CD14-positive monocyte (primary cell): ENCODE results near the gene TENM3. TPM values are rescaled to one million over a fixed set of nuclear protein-coding genes. Genes with fewer than 3 reads are reported as not detected.

ENCODE experiments used
- DNase-seq, 3 donors: peaks; one replicate each; pipeline ENCODE4 v3.0.0-alpha.2; 2011 to 2022
- H2AFZ ChIP-seq: 2 replicates; pipeline ENCODE4 v1.6.0; 2012; ENCODE audit warnings: mild to moderate bottlenecking, low read depth, low read length, inconsistent platforms; ENCODE audit not compliant: insufficient read depth, poor library complexity, severe bottlenecking
- H3K27ac ChIP-seq, 2 donors: 1 replicate in 1 of 2; 2 replicates in 1 of 2; pipeline ENCODE4 v1.5.1; 2012 to 2013; ENCODE audit warnings: low read length in 2 of 2, control low read depth in 1 of 2, inconsistent platforms in 1 of 2, low read depth in 1 of 2, mild to moderate bottlenecking in 1 of 2
- H3K27me3 ChIP-seq, 2 donors: one replicate each; pipeline versions ENCODE4 v1.6.0 to v1.6.1; 2011 to 2013; ENCODE audit warnings: low read length in 2 of 2; ENCODE audit not compliant: control insufficient read depth in 2 of 2, insufficient read depth in 2 of 2
- H3K36me3 ChIP-seq, 2 donors: replicated peaks in 1 of 2; 1 replicate in 1 of 2; 2 replicates in 1 of 2; pipeline versions ENCODE4 v1.5.1 to v1.6.1; 2012 to 2013; ENCODE audit warnings: low read length in 2 of 2, control low read depth in 1 of 2, inconsistent platforms in 1 of 2, mild to moderate bottlenecking in 1 of 2; ENCODE audit not compliant: insufficient read depth in 2 of 2, control insufficient read depth in 1 of 2
- H3K4me1 ChIP-seq, 2 donors: 1 replicate in 1 of 2; 2 replicates in 1 of 2; pipeline versions ENCODE4 v1.5.1 to v1.6.1; 2012 to 2013; ENCODE audit warnings: low read length in 2 of 2, control low read depth in 1 of 2, inconsistent platforms in 1 of 2, mild to moderate bottlenecking in 1 of 2, moderate library complexity in 1 of 2; ENCODE audit not compliant: insufficient read depth in 2 of 2, control insufficient read depth in 1 of 2
- H3K4me2 ChIP-seq: replicated peaks from 2 replicates; pipeline ENCODE3; 2012; ENCODE audit warnings: low read length, moderate library complexity, mild to moderate bottlenecking; ENCODE audit not compliant: poor library complexity, severe bottlenecking; ENCODE audit errors: extremely low read depth
- H3K4me3 ChIP-seq, 3 experiments: fragments of 200-600 bp in 1 of 3; sonication (generic) in 1 of 3; replicated peaks in 1 of 3; 1 replicate in 2 of 3; 2 replicates in 1 of 3; pipeline ENCODE4 v1.5.1; 2011 to 2013; ENCODE audit warnings: low read length in 3 of 3, mild to moderate bottlenecking in 3 of 3, control low read depth in 2 of 3, low read depth in 2 of 3, inconsistent platforms in 1 of 3, moderate library complexity in 1 of 3
- H3K79me2 ChIP-seq: 2 replicates; pipeline ENCODE4 v1.6.0; 2012; ENCODE audit warnings: mild to moderate bottlenecking, control low read depth, inconsistent platforms, low read length, moderate library complexity; ENCODE audit not compliant: insufficient read depth
- H3K9ac ChIP-seq: 2 replicates; pipeline ENCODE4 v1.6.0; 2017; ENCODE audit warnings: low read length, mild to moderate bottlenecking; ENCODE audit not compliant: insufficient read depth, poor library complexity, severe bottlenecking
- H3K9me3 ChIP-seq, 2 donors: replicated peaks in 1 of 2; 1 replicate in 1 of 2; 2 replicates in 1 of 2; pipeline versions ENCODE4 v1.5.1 to v1.6.1; 2012 to 2013; ENCODE audit warnings: low read length in 2 of 2, control low read depth in 1 of 2; ENCODE audit not compliant: control insufficient read depth in 1 of 2, insufficient read depth in 1 of 2
- H4K20me1 ChIP-seq: 2 replicates; pipeline ENCODE4 v1.6.0; 2012; ENCODE audit warnings: mild to moderate bottlenecking, low read length, control low read depth, moderate library complexity; ENCODE audit not compliant: insufficient read depth
- H3K27ac Mint-ChIP-seq, 7 donors: one replicate each; pipeline ENCODE4 v1.8.0; 2020; ENCODE audit warnings: mild to moderate bottlenecking in 7 of 7, mixed read lengths in 7 of 7, moderate library complexity in 6 of 7, inconsistent platforms in 2 of 7
- H3K27me3 Mint-ChIP-seq, 3 donors: one replicate each; pipeline ENCODE4 v1.8.0; 2021 to 2022; ENCODE audit warnings: low read depth in 3 of 3, mild to moderate bottlenecking in 3 of 3, mixed read lengths in 3 of 3, moderate library complexity in 3 of 3, inconsistent platforms in 1 of 3
- H3K36me3 Mint-ChIP-seq, 2 donors: one replicate each; pipeline ENCODE4 v1.8.0; 2020; ENCODE audit warnings: mixed read lengths in 2 of 2, inconsistent platforms in 1 of 2, mild to moderate bottlenecking in 1 of 2
- H3K4me1 Mint-ChIP-seq: one replicate; pipeline ENCODE4 v1.8.0; 2020; ENCODE audit warnings: mild to moderate bottlenecking, mixed read lengths
- H3K4me3 Mint-ChIP-seq, 2 donors: one replicate each; pipeline ENCODE4 v1.8.0; 2020; ENCODE audit warnings: mild to moderate bottlenecking in 2 of 2, mixed read lengths in 2 of 2, moderate library complexity in 1 of 2
- H3K9me3 Mint-ChIP-seq, 7 donors: one replicate each; pipeline ENCODE4 v1.8.0; 2020 to 2022; ENCODE audit warnings: mixed read lengths in 7 of 7, mild to moderate bottlenecking in 6 of 7, moderate library complexity in 6 of 7, inconsistent platforms in 2 of 7
- CTCF ChIP-seq: fragments of 200-600 bp; IDR thresholded peaks from one replicate; pipeline ENCODE4 v1.8.0; 2022; ENCODE audit warnings: antibody characterized with exemption, mild to moderate bottlenecking
- WGBS: methylation state at CpG from one replicate; pipeline ENCODE4 v1.1.5; 2013; ENCODE audit warnings: missing lambda C conversion rate; ENCODE audit not compliant: insufficient coverage; 5-methylcytosine and 5-hydroxymethylcytosine counted together
- intact Hi-C, 2 donors: fragments of 100-400 bp; cut with micrococcal nuclease; formaldehyde crosslinking; loops; one replicate each; pipeline versions ENCODE4 v1.15.0 to v1.15.1; 2023
- polyA plus RNA-seq, 3 donors: library from polyadenylated mRNA; depleted of rRNA in 1 of 3; unstranded in 2 of 3; stranded (reverse) in 1 of 3; fragments of 300-500 nt in 2 of 3; fragments of >200 nt in 1 of 3; fragmentation: Illumina TruSeq in 2 of 3; gene quantifications; 1 replicate in 2 of 3; 2 replicates in 1 of 3; pipeline ENCODE4 v1.2.3, GENCODE V29; 2012 to 2021

TENM3 gene
- polyA plus RNA-seq, 3 donors, result not detected

GRCh38 chr4:182400081-182400480 lies 156.9 kb downstream of the TENM3 start:
- TF ChIP-seq CTCF, result no peak
- Mint-ChIP-seq H3K4me3 (no peak overlapping the region), H3K36me3 (no peaks in the 10 kb centered on the region)

GRCh38 chr4:182400790-182401189 lies 157.6 kb downstream of the TENM3 start:
- WGBS, result 82% methylated on average over 2 of the region's 7 CpGs
- Mint-ChIP-seq H3K36me3 (no peaks in the 10 kb centered on the region), H3K27me3 (peaks cover 0 to 4% (median 1%) of the 10 kb centered on the region in 3 donors), H3K27ac (no peak overlapping the region), H3K4me3 (no peak overlapping the region), H3K9me3 (peaks cover 0 to 3% (median 0%) of the 10 kb centered on the region in 7 donors), H3K4me1 (no peaks in the 10 kb centered on the region)
- Histone ChIP-seq H3K27me3 (no peaks in the 10 kb centered on the region), H3K4me2 (no peak overlapping the region), H4K20me1 (no peaks in the 10 kb centered on the region), H3K4me1 (no peaks in the 10 kb centered on the region), H2AFZ (no peak overlapping the region), H3K4me3 (no peak overlapping the region), H3K9me3 (no peaks in the 10 kb centered on the region), H3K9ac (no peak overlapping the region), H3K79me2 (no peaks in the 10 kb centered on the region), H3K36me3 (no peaks in the 10 kb centered on the region), H3K27ac (no peak overlapping the region)
- intact Hi-C loops, result no loop called here
- TF ChIP-seq CTCF, result no peak
- DNase-seq, result no peak

More at GRCh38 chr4:182400081-182400480, 156.9 kb downstream of the TENM3 start:
- H3K4me3 ChIP-seq, result no peak overlapping the region
- no peaks in the 10 kb centered on the region for H3K79me2 ChIP-seq
- no peak overlapping the region for H3K4me2 ChIP-seq
- H4K20me1 ChIP-seq, result no peaks in the 10 kb centered on the region
- H3K9me3 Mint-ChIP-seq, result peaks cover 0 to 2% (median 0%) of the 10 kb centered on the region in 7 donors
- no peaks in the 10 kb centered on the region for H3K9me3 ChIP-seq
- H2AFZ ChIP-seq, result no peak overlapping the region
- no peak for DNase-seq
- H3K4me1 ChIP-seq, result no peaks in the 10 kb centered on the region
- no peaks in the 10 kb centered on the region for H3K36me3 ChIP-seq
- H3K27me3 ChIP-seq, result no peaks in the 10 kb centered on the region
- intact Hi-C loops, result no loop called here
- H3K27ac ChIP-seq, result no peak overlapping the region
- WGBS, result no CpG with 5 or more reads among the region's 1 CpG
- H3K27me3 Mint-ChIP-seq, result peaks cover 0 to 4% (median 1%) of the 10 kb centered on the region in 3 donors
- H3K4me1 Mint-ChIP-seq, result no peaks in the 10 kb centered on the region
- no peak overlapping the region for H3K9ac ChIP-seq
- no peak overlapping the region for H3K27ac Mint-ChIP-seq
